ENCODE measurements around the gene GASK1B. TPM values are rescaled to one million over a fixed set of nuclear protein-coding genes. Genes with fewer than 3 reads are reported as not detected.

GASK1B gene
- total and polyA plus RNA-seq, 9 donors, result 60.8 to 170 (median 115) TPM

DNA sequence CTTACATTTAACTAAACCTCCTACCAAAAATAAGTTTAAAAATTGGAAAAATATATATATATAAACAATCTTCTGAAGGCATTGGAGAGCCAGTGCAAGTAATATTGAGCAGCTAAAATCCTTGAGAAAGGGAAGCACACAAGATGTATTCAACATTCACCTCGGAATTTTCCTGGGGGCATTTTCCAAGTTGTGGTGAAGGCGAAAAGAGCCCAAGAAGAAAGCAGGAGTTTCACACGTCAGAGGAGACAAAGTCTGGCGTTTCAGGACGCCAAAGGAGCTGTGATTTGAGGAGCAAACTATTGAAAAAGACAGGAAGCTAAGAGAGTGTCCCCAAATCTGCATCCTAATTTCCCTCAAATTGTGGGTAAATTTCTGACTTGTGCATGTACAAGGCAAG lies 9.1 kb upstream of the GASK1B start:
- Histone ChIP-seq H3K4me3 (no peak overlapping the region), H3K27ac (no peak overlapping the region), H3K4me1 (ENCODE audit: insufficient read depth) (no peaks in the 10 kb centered on the region)

DNA sequence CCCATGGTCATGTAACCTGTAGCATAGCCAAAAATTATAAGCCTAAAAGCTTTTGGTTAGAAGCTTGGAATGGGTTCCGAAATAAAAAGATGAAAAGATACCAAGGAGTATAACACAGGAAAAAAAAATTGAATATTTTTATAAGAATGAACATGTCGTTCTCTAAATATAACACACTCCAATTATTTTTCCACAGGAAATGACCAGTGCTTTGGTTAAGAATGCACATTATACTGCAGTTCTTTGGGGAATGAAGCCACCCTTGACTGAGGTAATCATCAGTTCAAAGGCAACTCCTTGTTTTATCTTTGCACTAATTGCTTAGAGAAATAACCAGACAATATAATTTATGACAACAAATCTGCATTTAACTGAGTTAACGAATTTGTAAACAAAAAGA lies 6.6 kb upstream of the GASK1B start:
- H3K27me3 ChIP-seq, result no peaks in the 10 kb centered on the region
- H3K4me1 ChIP-seq (ENCODE audit: insufficient read depth), result peaks cover 10% of the 10 kb centered on the region
- TF ChIP-seq POLR2A (IDR thresholded peaks at IDR 0.05) (no peak), CTCF (IDR thresholded peaks at IDR 0.05) (no peak), EP300 (IDR thresholded peaks at IDR 0.05) (no peak)
- H3K36me3 ChIP-seq, result no peaks in the 10 kb centered on the region
- 63 to 73% (median 72%) methylated on average over 3 of the region's 3 CpGs for WGBS, 3 donors
- no peaks in the 10 kb centered on the region for H3K9me3 ChIP-seq
- H3K4me3 ChIP-seq, result no peak overlapping the region
- no peak for DNase-seq
- H3K27ac ChIP-seq, result no peak overlapping the region
- intact Hi-C loops (cut with DNase I), result no loop called here

More for the DNA sequence above, 9.1 kb upstream of the GASK1B start:
- 80 to 91% (median 80%) methylated on average over 5 of the region's 5 CpGs for WGBS, 3 donors
- intact Hi-C loops (cut with DNase I), result no loop called here
- no peak for DNase-seq
- TF ChIP-seq POLR2A (IDR thresholded peaks at IDR 0.05), result no peak
- TF ChIP-seq EP300 (IDR thresholded peaks at IDR 0.05), result no peak
- no peak for TF ChIP-seq CTCF (IDR thresholded peaks at IDR 0.05)
- Histone ChIP-seq H3K9me3 (no peaks in the 10 kb centered on the region), H3K27me3 (no peaks in the 10 kb centered on the region), H3K36me3 (no peaks in the 10 kb centered on the region)

GRCh38 chr4:158176776-158177175 lies 4.0 kb upstream of the GASK1B start:
- no peak for DNase-seq
- intact Hi-C loops (cut with DNase I), result no loop called here
- H3K27ac ChIP-seq, result no peak overlapping the region
- H3K27me3 ChIP-seq, result no peaks in the 10 kb centered on the region
- H3K36me3 ChIP-seq, result no peaks in the 10 kb centered on the region
- TF ChIP-seq CTCF (IDR thresholded peaks at IDR 0.05) (no peak), POLR2A (IDR thresholded peaks at IDR 0.05) (no peak), EP300 (IDR thresholded peaks at IDR 0.05) (no peak)
- no peak overlapping the region for H3K4me3 ChIP-seq
- peaks cover 12% of the 10 kb centered on the region for H3K4me1 ChIP-seq (ENCODE audit: insufficient read depth)
- no peaks in the 10 kb centered on the region for H3K9me3 ChIP-seq

DNA sequence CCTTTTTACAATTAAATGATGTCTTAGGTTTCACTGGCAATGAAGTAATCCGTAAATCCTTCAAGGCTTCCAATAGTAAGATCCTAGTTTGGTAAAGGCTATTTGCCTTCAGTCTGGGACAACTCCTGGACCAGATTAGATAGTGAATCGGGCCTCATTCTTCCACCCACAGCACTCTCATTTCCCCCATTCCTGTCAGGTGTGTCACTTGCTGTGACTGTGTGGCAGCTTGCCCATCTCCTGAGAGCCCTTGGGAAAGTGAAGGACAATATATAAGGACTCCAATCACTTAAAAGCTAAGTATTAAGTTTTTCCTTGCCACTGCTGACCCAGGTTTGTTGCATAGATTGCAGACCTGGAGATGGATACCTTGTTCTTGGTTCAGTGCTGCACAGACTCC lies 3.3 kb upstream of the GASK1B start:
- no peak for TF ChIP-seq POLR2A (IDR thresholded peaks at IDR 0.05)
- TF ChIP-seq EP300 (IDR thresholded peaks at IDR 0.05), result no peak
- TF ChIP-seq CTCF (IDR thresholded peaks at IDR 0.05), result no peak
- Histone ChIP-seq H3K4me3 (no peak overlapping the region), H3K4me1 (ENCODE audit: insufficient read depth) (peaks cover 12% of the 10 kb centered on the region), H3K9me3 (no peaks in the 10 kb centered on the region), H3K36me3 (no peaks in the 10 kb centered on the region), H3K27me3 (no peaks in the 10 kb centered on the region), H3K27ac (no peak overlapping the region)
- intact Hi-C loops (cut with DNase I), result no loop called here
- WGBS, 3 donors, result 55 to 65% (median 61%) methylated on average over 2 of the region's 2 CpGs
- DNase-seq, result no peak

Data from ovary (tissue), 9 donors.